Mesothelial cell of epicardium (in vitro differentiated cells): ENCODE data around the gene DIAPH3. TPM values are rescaled to one million over a fixed set of nuclear protein-coding genes. Genes with fewer than 3 reads are reported as not detected.

Experiments used
- DNase-seq, 2 experiments: peaks; one replicate each; pipeline ENCODE4 v3.0.0; 2021; ENCODE audit warnings: low spot score in 2 of 2; ENCODE audit not compliant: unreplicated experiment in 2 of 2
- H3K27ac Mint-ChIP-seq: 2 replicates; pipeline ENCODE4 v1.8.0; 2021; ENCODE audit warnings: mixed read lengths
- H3K27me3 Mint-ChIP-seq: 2 replicates; pipeline ENCODE4 v1.8.0; 2021; ENCODE audit warnings: low read depth, mixed read lengths
- H3K36me3 Mint-ChIP-seq: 2 replicates; pipeline ENCODE4 v1.8.0; 2021; ENCODE audit warnings: mixed read lengths
- H3K4me1 Mint-ChIP-seq: 2 replicates; pipeline ENCODE4 v1.8.0; 2021; ENCODE audit warnings: mixed read lengths
- H3K4me3 Mint-ChIP-seq: 2 replicates; pipeline ENCODE4 v1.8.0; 2021; ENCODE audit warnings: mild to moderate bottlenecking, moderate library complexity, mixed read lengths
- H3K9me3 Mint-ChIP-seq: 2 replicates; pipeline ENCODE4 v1.8.0; 2021; ENCODE audit warnings: mixed read lengths
- CTCF ChIP-seq: fragments of 200-600 bp; sonication (generic); IDR thresholded peaks from one replicate; pipeline ENCODE4 v1.5.0; 2021; ENCODE audit warnings: antibody characterized with exemption; ENCODE audit not compliant: unreplicated experiment
- total RNA-seq: library from RNA; stranded (reverse); gene quantifications from 3 replicates; pipeline ENCODE4 v1.2.1, GENCODE V29; 2021

Gene DIAPH3
- total RNA-seq, 1 donor from 2014 or later, result 16.8 TPM

- Mint-ChIP-seq H3K27me3 (no peaks in the 10 kb centered on the region), H3K9me3 (peaks cover 4% of the 10 kb centered on the region), H3K4me1 (peaks cover 36% of the 10 kb centered on the region), H3K27ac (no peak overlapping the region), H3K36me3 (no peaks in the 10 kb centered on the region), H3K4me3 (no peak overlapping the region)
- no peak for DNase-seq
- TF ChIP-seq CTCF, result no peak
Measured at GRCh38 chr13:59710996-59711701, 452.6 kb downstream of the DIAPH3 start.

- no peak overlapping the region for H3K4me3 Mint-ChIP-seq
- no peaks in the 10 kb centered on the region for H3K36me3 Mint-ChIP-seq
- H3K4me1 Mint-ChIP-seq, result peaks cover 33% of the 10 kb centered on the region
- H3K27me3 Mint-ChIP-seq, result no peaks in the 10 kb centered on the region
- no peak for TF ChIP-seq CTCF
- peaks cover 4% of the 10 kb centered on the region for H3K9me3 Mint-ChIP-seq
- H3K27ac Mint-ChIP-seq, result peak overlapping the region; percentile 45
- DNase-seq, result no peak
Measured at GRCh38 chr13:59710416-59710815, 453.3 kb downstream of the DIAPH3 start.

- Mint-ChIP-seq H3K4me3 (no peak overlapping the region), H3K36me3 (no peaks in the 10 kb centered on the region), H3K4me1 (peaks cover 37% of the 10 kb centered on the region), H3K27ac (peak overlapping the region; percentile 62), H3K9me3 (peaks cover 4% of the 10 kb centered on the region), H3K27me3 (no peaks in the 10 kb centered on the region)
- no peak for TF ChIP-seq CTCF
- DNase-seq, result no peak
Measured at GRCh38 chr13:59706101-59706976, 457.4 kb downstream of the DIAPH3 start.

- no peaks in the 10 kb centered on the region for H3K27me3 Mint-ChIP-seq
- no peak for TF ChIP-seq CTCF
- H3K4me1 Mint-ChIP-seq, result peaks cover 27% of the 10 kb centered on the region
- DNase-seq, result no peak
- peaks cover 3% of the 10 kb centered on the region for H3K9me3 Mint-ChIP-seq
- H3K4me3 Mint-ChIP-seq, result no peak overlapping the region
- no peaks in the 10 kb centered on the region for H3K36me3 Mint-ChIP-seq
- H3K27ac Mint-ChIP-seq, result no peak overlapping the region
Measured at GRCh38 chr13:59702269-59702668, 461.5 kb downstream of the DIAPH3 start.

GRCh38 chr13:59701261-59701660 lies 462.5 kb downstream of the DIAPH3 start:
- no peak for TF ChIP-seq CTCF

More at GRCh38 chr13:59701261-59701660, 462.5 kb downstream of the DIAPH3 start:
- DNase-seq, result no peak
- Mint-ChIP-seq H3K4me1 (peaks cover 19% of the 10 kb centered on the region), H3K4me3 (no peak overlapping the region), H3K27ac (no peak overlapping the region), H3K9me3 (peaks cover 3% of the 10 kb centered on the region), H3K36me3 (no peaks in the 10 kb centered on the region), H3K27me3 (no peaks in the 10 kb centered on the region)
